ENCODE measurements around the gene PCDHGA1.
A peak's percentile ranks its signal among the peaks of the same experiment; 100 is the strongest.
"Not testable (repeated sequence)": the region's sequence is repeated elsewhere in the genome, so short reads cannot be mapped to it uniquely, and the experiment has no call there.

PCDHGA1 gene

GRCh38 chr5:141359790-141360426, 29.6 kb downstream of the PCDHGA1 start, which contains the start of gene PCDHGB2:
PCDHGB2 (plus strand) TSS chr5:141359994; CDS start chr5:141360136, 142 bp downstream.
- Mint-ChIP-seq H3K36me3 (peaks cover 5% of the 10 kb centered on the region), H3K27me3 (peaks cover 17% of the 10 kb centered on the region), H3K27ac (peak within 1 kb of the TSS; percentile 85), H3K4me3 (peak within 1 kb of the TSS; percentile 89), H3K4me1 (peaks cover 2% of the 10 kb centered on the region), H3K9me3 (peaks cover 17% of the 10 kb centered on the region)
- ATAC-seq (ENCODE audit: low read depth) = peak; percentile 54
- no peak for DNase-seq (ENCODE audit: low spot score in 2 of 2)

GRCh38 chr5:141360685-141361084, 30.4 kb downstream of the PCDHGA1 start:
- Mint-ChIP-seq H3K36me3 (peaks cover 5% of the 10 kb centered on the region), H3K27ac (no peak overlapping the region), H3K27me3 (peaks cover 23% of the 10 kb centered on the region), H3K4me3 (no peak overlapping the region), H3K9me3 (peaks cover 17% of the 10 kb centered on the region), H3K4me1 (peaks cover 2% of the 10 kb centered on the region)
- ATAC-seq (ENCODE audit: low read depth) (no peak), DNase-seq (ENCODE audit: low spot score in 2 of 2) (no peak)

- peaks cover 15% of the 10 kb centered on the region for H3K9me3 Mint-ChIP-seq
- DNase-seq (ENCODE audit: low spot score in 2 of 2) (no peak), ATAC-seq (ENCODE audit: low read depth) (no peak)
- peak overlapping the region; percentile 52 for H3K4me3 Mint-ChIP-seq
- peak overlapping the region; percentile 60 for H3K27ac Mint-ChIP-seq
- peaks cover 2% of the 10 kb centered on the region for H3K4me1 Mint-ChIP-seq
- peaks cover 5% of the 10 kb centered on the region for H3K36me3 Mint-ChIP-seq
- H3K27me3 Mint-ChIP-seq = peaks cover 19% of the 10 kb centered on the region
These were observed 32.4 kb downstream of the PCDHGA1 start for GRCh38 chr5:141362719-141363118.

GRCh38 chr5:141363952-141364660, 33.8 kb downstream of the PCDHGA1 start, which contains the start of gene PCDHGA5:
PCDHGA5 (plus strand) TSS chr5:141364162; CDS start chr5:141364331, 169 bp downstream.
- H3K4me1 Mint-ChIP-seq = peaks cover 2% of the 10 kb centered on the region
- H3K9me3 Mint-ChIP-seq = peaks cover 11% of the 10 kb centered on the region
- DNase-seq (ENCODE audit: low spot score in 2 of 2) = no peak
- no peak for ATAC-seq (ENCODE audit: low read depth)
- peaks cover 15% of the 10 kb centered on the region for H3K27me3 Mint-ChIP-seq
- H3K4me3 Mint-ChIP-seq = no peak within 1 kb of the TSS
- H3K36me3 Mint-ChIP-seq = peaks cover 5% of the 10 kb centered on the region
- no peak within 1 kb of the TSS for H3K27ac Mint-ChIP-seq

GRCh38 chr5:141366016-141366896, 35.9 kb downstream of the PCDHGA1 start:
- H3K4me1 Mint-ChIP-seq = peaks cover 5% of the 10 kb centered on the region
- H3K36me3 Mint-ChIP-seq = peaks cover 6% of the 10 kb centered on the region
- no peak for DNase-seq (ENCODE audit: low spot score in 2 of 2)
- no peak for ATAC-seq (ENCODE audit: low read depth)
- H3K4me3 Mint-ChIP-seq = no peak overlapping the region
- H3K9me3 Mint-ChIP-seq = peaks cover 12% of the 10 kb centered on the region
- H3K27ac Mint-ChIP-seq = no peak overlapping the region
- peaks cover 16% of the 10 kb centered on the region for H3K27me3 Mint-ChIP-seq

- H3K9me3 Mint-ChIP-seq = peaks cover 8% of the 10 kb centered on the region
- DNase-seq (ENCODE audit: low spot score in 2 of 2) = peak in 1 of 2 donors; percentile 20
- H3K27me3 Mint-ChIP-seq = peaks cover 15% of the 10 kb centered on the region
- H3K27ac Mint-ChIP-seq = peak within 1 kb of the TSS; percentile 41
- ATAC-seq (ENCODE audit: low read depth) = peak; percentile 93
- H3K4me1 Mint-ChIP-seq = peaks cover 2% of the 10 kb centered on the region
- peaks cover 3% of the 10 kb centered on the region for H3K36me3 Mint-ChIP-seq
- peak within 1 kb of the TSS; percentile 95 for H3K4me3 Mint-ChIP-seq
These were observed 39.9 kb downstream of the PCDHGA1 start, which contains the start of gene PCDHGB3 for GRCh38 chr5:141369994-141370848. PCDHGB3 (plus strand) TSS chr5:141370242; CDS start chr5:141370395, 153 bp downstream.

- no peak for ATAC-seq (ENCODE audit: low read depth)
- Mint-ChIP-seq H3K4me1 (peaks cover 2% of the 10 kb centered on the region), H3K36me3 (peaks cover 3% of the 10 kb centered on the region), H3K9me3 (peaks cover 8% of the 10 kb centered on the region), H3K27ac (no peak overlapping the region), H3K27me3 (peaks cover 10% of the 10 kb centered on the region), H3K4me3 (no peak overlapping the region)
- no peak for DNase-seq (ENCODE audit: low spot score in 2 of 2)
These were observed 41.5 kb downstream of the PCDHGA1 start for GRCh38 chr5:141371572-141372475.

GRCh38 chr5:141373673-141374317, 43.5 kb downstream of the PCDHGA1 start, which contains the start of gene PCDHGA6:
PCDHGA6 (plus strand) TSS chr5:141373891; CDS start chr5:141374084, 193 bp downstream.
- ATAC-seq (ENCODE audit: low read depth) (no peak), DNase-seq (ENCODE audit: low spot score in 2 of 2) (no peak)
- Mint-ChIP-seq H3K27me3 (peaks cover 9% of the 10 kb centered on the region), H3K4me1 (peaks cover 2% of the 10 kb centered on the region), H3K36me3 (peaks cover 5% of the 10 kb centered on the region), H3K9me3 (peaks cover 10% of the 10 kb centered on the region), H3K4me3 (peak within 1 kb of the TSS; percentile 24), H3K27ac (no peak within 1 kb of the TSS)

- ATAC-seq (ENCODE audit: low read depth) (no peak), DNase-seq (ENCODE audit: low spot score in 2 of 2) (no peak)
- Mint-ChIP-seq H3K9me3 (peaks cover 10% of the 10 kb centered on the region), H3K27ac (no peak overlapping the region), H3K27me3 (peaks cover 11% of the 10 kb centered on the region), H3K36me3 (peaks cover 6% of the 10 kb centered on the region), H3K4me3 (no peak overlapping the region), H3K4me1 (peaks cover 2% of the 10 kb centered on the region)
These were observed 44.3 kb downstream of the PCDHGA1 start for GRCh38 chr5:141374627-141375026.

- not testable (repeated sequence) for DNase-seq (ENCODE audit: low spot score in 2 of 2); ATAC-seq (ENCODE audit: low read depth); H3K4me3 Mint-ChIP-seq; H3K36me3 Mint-ChIP-seq; H3K4me1 Mint-ChIP-seq; H3K9me3 Mint-ChIP-seq; H3K27ac Mint-ChIP-seq
- peaks cover 11% of the 10 kb centered on the region for H3K27me3 Mint-ChIP-seq
These were observed 45.3 kb downstream of the PCDHGA1 start for GRCh38 chr5:141375444-141376155.

GRCh38 chr5:141382469-141383294, 52.4 kb downstream of the PCDHGA1 start, which contains the start of gene PCDHGA7:
PCDHGA7 (plus strand) TSS chr5:141382742; CDS start chr5:141382900, 158 bp downstream.
- H3K27ac Mint-ChIP-seq = no peak within 1 kb of the TSS
- DNase-seq (ENCODE audit: low spot score in 2 of 2) (peak in 1 of 2 donors; percentile 9), ATAC-seq (ENCODE audit: low read depth) (no peak)
- peaks cover 3% of the 10 kb centered on the region for H3K36me3 Mint-ChIP-seq
- peak within 1 kb of the TSS; percentile 78 for H3K4me3 Mint-ChIP-seq
- H3K4me1 Mint-ChIP-seq = no peaks in the 10 kb centered on the region
- H3K27me3 Mint-ChIP-seq = peaks cover 21% of the 10 kb centered on the region
- H3K9me3 Mint-ChIP-seq = peaks cover 7% of the 10 kb centered on the region

All from memory B cell (primary cell).